Smooth muscle cell (in vitro differentiated cells): ENCODE measurements around the gene ARHGEF4. TPM values are rescaled to one million over a fixed set of nuclear protein-coding genes. Genes with fewer than 3 reads are reported as not detected.

Source experiments
- DNase-seq: peaks from one replicate; lab custom pipeline; 2025; ENCODE audit not compliant: unreplicated experiment; lab: John Stamatoyannopoulos, UW
- H2AFZ ChIP-seq: fragments of 200-600 bp; sonication (generic); 2 replicates; pipeline ENCODE4 v1.6.0; 2016; ENCODE audit warnings: antibody characterized with exemption, low read depth, mild to moderate bottlenecking
- H3F3A ChIP-seq: fragments of 200-600 bp; sonication (generic); 2 replicates; pipeline ENCODE4 v1.6.0; 2017; ENCODE audit warnings: antibody characterized with exemption, low read depth
- H3K27ac ChIP-seq: fragments of 200-600 bp; sonication (generic); 2 replicates; pipeline ENCODE4 v1.5.1; 2016; ENCODE audit warnings: low read depth, mild to moderate bottlenecking
- H3K27me3 ChIP-seq: fragments of 200-600 bp; sonication (generic); 2 replicates; pipeline ENCODE4 v1.6.1; 2016; ENCODE audit warnings: low read depth, mild to moderate bottlenecking
- H3K36me3 ChIP-seq: fragments of 200-600 bp; sonication (generic); 2 replicates; pipeline ENCODE4 v1.5.1; 2016; ENCODE audit warnings: low read depth
- H3K4me1 ChIP-seq: fragments of 200-600 bp; sonication (generic); 2 replicates; pipeline ENCODE4 v1.5.1; 2016; ENCODE audit warnings: low read depth
- H3K4me2 ChIP-seq: fragments of 200-600 bp; sonication (generic); 2 replicates; pipeline ENCODE4 v1.6.0; 2016; ENCODE audit warnings: mild to moderate bottlenecking
- H3K4me3 ChIP-seq: fragments of 200-600 bp; sonication (generic); 2 replicates; pipeline ENCODE4 v1.5.1; 2016; ENCODE audit warnings: mild to moderate bottlenecking
- H3K79me2 ChIP-seq: fragments of 200-600 bp; sonication (generic); 2 replicates; pipeline ENCODE4 v1.6.0; 2016; ENCODE audit warnings: low read depth, mild to moderate bottlenecking
- H3K9ac ChIP-seq: fragments of 200-600 bp; sonication (generic); 2 replicates; pipeline ENCODE4 v1.6.0; 2016; ENCODE audit warnings: low read depth
- H3K9me3 ChIP-seq: fragments of 200-600 bp; sonication (generic); replicated peaks from 2 replicates; pipeline ENCODE4 v1.5.1; 2016; ENCODE audit warnings: low read depth
- H4K20me1 ChIP-seq: fragments of 200-600 bp; sonication (generic); 2 replicates; pipeline ENCODE4 v1.6.0; 2016; ENCODE audit warnings: low read depth
- CTCF ChIP-seq: fragments of 200-600 bp; sonication (generic); IDR thresholded peaks from 2 replicates; pipeline ENCODE4 v1.5.1; 2017; ENCODE audit warnings: borderline replicate concordance, mild to moderate bottlenecking, antibody characterized with exemption; ENCODE audit not compliant: insufficient read depth, poor library complexity, severe bottlenecking
- WGBS: methylation state at CpG from one replicate; pipeline ENCODE4 v1.1.7; 2016; ENCODE audit warnings: low lambda C conversion rate; 5-methylcytosine and 5-hydroxymethylcytosine counted together
- polyA plus RNA-seq: library from polyadenylated mRNA; unstranded; fragments of >200 nt; fragmentation: Nextera tagmentation; extraction: Ambion mirVana; gene quantifications from 2 replicates; pipeline ENCODE4 v1.2.1, GENCODE V29; 2016
- total RNA-seq: library from RNA; depleted of rRNA; stranded (reverse); fragments of >200 nt; gene quantifications from 2 replicates; pipeline ENCODE4 v1.2.3, GENCODE V29; 2014

Gene ARHGEF4
- total and polyA plus RNA-seq, 2 experiments from 2014 or later = 14.9 to 16.0 TPM

GRCh38 chr2:130966775-130967490, 130.2 kb downstream of the ARHGEF4 start:
- no peak overlapping the region for H3K4me2 ChIP-seq
- H3F3A ChIP-seq = no peaks in the 10 kb centered on the region
- H4K20me1 ChIP-seq = no peaks in the 10 kb centered on the region
- no peak overlapping the region for H3K27ac ChIP-seq
- WGBS = 66% methylated on average over 14 of the region's 14 CpGs
- peaks cover 47% of the 10 kb centered on the region for H3K27me3 ChIP-seq
- no peaks in the 10 kb centered on the region for H3K79me2 ChIP-seq
- H3K9ac ChIP-seq = no peak overlapping the region
- no peak overlapping the region for H3K4me3 ChIP-seq
- no peaks in the 10 kb centered on the region for H3K9me3 ChIP-seq
- TF ChIP-seq CTCF = no peak
- H3K36me3 ChIP-seq = no peaks in the 10 kb centered on the region
- no peak for DNase-seq
- H3K4me1 ChIP-seq = peaks cover 20% of the 10 kb centered on the region
- no peak overlapping the region for H2AFZ ChIP-seq

GRCh38 chr2:130972410-130972809, 135.7 kb downstream of the ARHGEF4 start:
- Histone ChIP-seq H3K9ac (no peak overlapping the region), H3K4me1 (peaks cover 3% of the 10 kb centered on the region), H3K4me2 (no peak overlapping the region), H3F3A (no peaks in the 10 kb centered on the region), H2AFZ (no peak overlapping the region), H3K4me3 (no peak overlapping the region), H4K20me1 (no peaks in the 10 kb centered on the region), H3K9me3 (no peaks in the 10 kb centered on the region), H3K27me3 (no peaks in the 10 kb centered on the region), H3K27ac (no peak overlapping the region), H3K36me3 (no peaks in the 10 kb centered on the region), H3K79me2 (no peaks in the 10 kb centered on the region)
- no peak for TF ChIP-seq CTCF
- DNase-seq = no peak
- 56% methylated on average over 1 of the region's 1 CpG for WGBS

GRCh38 chr2:130975729-130976128, 139.0 kb downstream of the ARHGEF4 start:
- no peaks in the 10 kb centered on the region for H3K4me1 ChIP-seq
- 91% methylated on average over 11 of the region's 11 CpGs for WGBS
- no peaks in the 10 kb centered on the region for H3K27me3 ChIP-seq
- H3K79me2 ChIP-seq = no peaks in the 10 kb centered on the region
- no peak overlapping the region for H3K4me2 ChIP-seq
- H4K20me1 ChIP-seq = no peaks in the 10 kb centered on the region
- no peak for TF ChIP-seq CTCF
- H3K4me3 ChIP-seq = no peak overlapping the region
- no peak for DNase-seq
- H3K36me3 ChIP-seq = no peaks in the 10 kb centered on the region
- H3K9me3 ChIP-seq = no peaks in the 10 kb centered on the region
- no peak overlapping the region for H2AFZ ChIP-seq
- no peak overlapping the region for H3K9ac ChIP-seq
- H3F3A ChIP-seq = no peaks in the 10 kb centered on the region
- no peak overlapping the region for H3K27ac ChIP-seq

GRCh38 chr2:130976591-130977237, 140.0 kb downstream of the ARHGEF4 start:
- H3K27me3 ChIP-seq = no peaks in the 10 kb centered on the region
- WGBS = 87% methylated on average over 10 of the region's 10 CpGs
- H3K36me3 ChIP-seq = no peaks in the 10 kb centered on the region

More at GRCh38 chr2:130976591-130977237, 140.0 kb downstream of the ARHGEF4 start:
- no peaks in the 10 kb centered on the region for H3K79me2 ChIP-seq
- no peak overlapping the region for H3K4me2 ChIP-seq
- TF ChIP-seq CTCF = no peak
- no peaks in the 10 kb centered on the region for H3F3A ChIP-seq
- no peaks in the 10 kb centered on the region for H3K4me1 ChIP-seq
- no peaks in the 10 kb centered on the region for H3K9me3 ChIP-seq
- H3K9ac ChIP-seq = no peak overlapping the region
- H3K27ac ChIP-seq = no peak overlapping the region
- DNase-seq = no peak
- H4K20me1 ChIP-seq = no peaks in the 10 kb centered on the region
- H2AFZ ChIP-seq = no peak overlapping the region
- H3K4me3 ChIP-seq = no peak overlapping the region
